ENCODE results near the gene TBCE.

Gene TBCE

GRCh38 chr1:235411489-235412486 is 44.6 kb downstream of the TBCE start:
- FAIRE-seq: no peak

- no peak for FAIRE-seq
Measured at GRCh38 chr1:235415008-235415904, 48.0 kb downstream of the TBCE start.

GRCh38 chr1:235416662-235417049 is 49.4 kb downstream of the TBCE start:
- FAIRE-seq: no peak

GRCh38 chr1:235417086-235417697 is 50.0 kb downstream of the TBCE start:
- FAIRE-seq: no peak

- no peak for FAIRE-seq
Measured at GRCh38 chr1:235421751-235422150, 54.5 kb downstream of the TBCE start.

- FAIRE-seq: no peak
Measured at GRCh38 chr1:235423214-235423652, 56.0 kb downstream of the TBCE start.

GRCh38 chr1:235424092-235424491 is 56.9 kb downstream of the TBCE start:
- FAIRE-seq: no peak

- FAIRE-seq: no peak
Measured at GRCh38 chr1:235425357-235425756, 58.1 kb downstream of the TBCE start.

GRCh38 chr1:235426143-235426542 is 58.9 kb downstream of the TBCE start:
- no peak for FAIRE-seq

- FAIRE-seq: no peak
Measured at GRCh38 chr1:235426680-235427079, 59.5 kb downstream of the TBCE start.

GRCh38 chr1:235427447-235427846 is 60.2 kb downstream of the TBCE start:
- no peak for FAIRE-seq

- FAIRE-seq: no peak
Measured at GRCh38 chr1:235429143-235429542, 61.9 kb downstream of the TBCE start.

GRCh38 chr1:235430991-235431390 is 63.8 kb downstream of the TBCE start:
- no peak for FAIRE-seq

GRCh38 chr1:235434001-235434400 is 66.8 kb downstream of the TBCE start:
- FAIRE-seq: no peak

GRCh38 chr1:235441159-235441685 is 74.0 kb downstream of the TBCE start:
- FAIRE-seq: no peak

- FAIRE-seq: no peak
Measured at GRCh38 chr1:235442788-235443429, 75.7 kb downstream of the TBCE start.

GRCh38 chr1:235448616-235449015 is 81.4 kb downstream of the TBCE start:
- FAIRE-seq: no peak

GRCh38 chr1:235450433-235450832 is 83.2 kb downstream of the TBCE start:
- no peak for FAIRE-seq

GRCh38 chr1:235450886-235451483 is 83.8 kb downstream of the TBCE start:
- FAIRE-seq: no peak

GRCh38 chr1:235454021-235454420 is 86.8 kb downstream of the TBCE start:
- no peak for FAIRE-seq

- FAIRE-seq: no peak
Measured at GRCh38 chr1:235455097-235455496, 87.9 kb downstream of the TBCE start.

GRCh38 chr1:235455823-235456222 is 88.6 kb downstream of the TBCE start:
- FAIRE-seq: no peak

Data from colon (tissue), 2 donors.